Natural killer cell (primary cell): Measurements from ENCODE around the gene CEP76. TPM values are rescaled to one million over a fixed set of nuclear protein-coding genes. Genes with fewer than 3 reads are reported as not detected.
A peak's percentile ranks its signal among the peaks of the same experiment; 100 is the strongest.

ENCODE experiments used
- ATAC-seq, 3 donors: fragments of 150-1000 bp in 2 of 3; fragments of 200-7000 bp in 1 of 3; cut with Tn5 transposase; 1 replicate in 1 of 3; 2 replicates in 2 of 3; pipeline ENCODE4 v1.10.0; 2021; ENCODE audit warnings: mild to moderate bottlenecking in 2 of 3, moderate library complexity in 2 of 3
- DNase-seq, 2 donors: peaks; one replicate each; pipeline versions ENCODE4 v3.0.0 to v3.0.0-alpha.2; 2013 to 2021; ENCODE audit warnings: mixed read lengths in 1 of 2
- H3K27ac ChIP-seq: one replicate; pipeline ENCODE4 v1.5.1; 2013; ENCODE audit warnings: mild to moderate bottlenecking, low read length
- H3K27me3 ChIP-seq: one replicate; pipeline ENCODE4 v1.6.1; 2013; ENCODE audit warnings: low read length; ENCODE audit not compliant: control insufficient read depth, insufficient read depth
- H3K36me3 ChIP-seq: one replicate; pipeline ENCODE4 v1.6.1; 2013; ENCODE audit warnings: low read length; ENCODE audit not compliant: control insufficient read depth, insufficient read depth
- H3K4me1 ChIP-seq: one replicate; pipeline ENCODE4 v1.6.1; 2013; ENCODE audit warnings: low read length; ENCODE audit not compliant: control insufficient read depth, insufficient read depth
- H3K4me3 ChIP-seq: one replicate; pipeline ENCODE4 v1.5.1; 2013; ENCODE audit warnings: low read length
- H3K9me3 ChIP-seq: one replicate; pipeline ENCODE4 v1.6.1; 2013; ENCODE audit warnings: low read length; ENCODE audit not compliant: control insufficient read depth, insufficient read depth
- H3K27ac Mint-ChIP-seq, 2 donors: one replicate each; pipeline ENCODE4 v1.8.0; 2022; ENCODE audit warnings: mild to moderate bottlenecking in 2 of 2, mixed read lengths in 2 of 2, moderate library complexity in 1 of 2
- H3K27me3 Mint-ChIP-seq, 2 donors: one replicate each; pipeline ENCODE4 v1.8.0; 2022; ENCODE audit warnings: low read depth in 2 of 2, mixed read lengths in 2 of 2
- H3K36me3 Mint-ChIP-seq: one replicate; pipeline ENCODE4 v1.8.0; 2022; ENCODE audit warnings: mixed read lengths
- H3K4me1 Mint-ChIP-seq, 2 donors: one replicate each; pipeline ENCODE4 v1.8.0; 2022; ENCODE audit warnings: mixed read lengths in 2 of 2
- H3K4me3 Mint-ChIP-seq: one replicate; pipeline ENCODE4 v1.8.0; 2022; ENCODE audit warnings: mild to moderate bottlenecking, moderate library complexity, mixed read lengths
- H3K9me3 Mint-ChIP-seq, 2 donors: one replicate each; pipeline ENCODE4 v1.8.0; 2022; ENCODE audit warnings: mixed read lengths in 2 of 2
- WGBS: methylation state at CpG from one replicate; pipeline ENCODE4 v1.1.7; 2013; ENCODE audit warnings: missing lambda C conversion rate; ENCODE audit not compliant: insufficient coverage; 5-methylcytosine and 5-hydroxymethylcytosine counted together
- intact Hi-C: fragments of 100-400 bp; cut with micrococcal nuclease; formaldehyde crosslinking; loops from one replicate; pipeline ENCODE4 v1.14.2; 2022
- total RNA-seq, 4 donors: library from RNA; stranded (reverse); fragments of 120-200 nt in 1 of 4; gene quantifications; one replicate each; pipeline versions ENCODE4 v1.2.3 to v1.2.4, GENCODE V29; 2013 to 2022
- TF ChIP-seq, protein P1 (sequence below): fragments of 200-600 bp; IDR thresholded peaks from one replicate; pipeline ENCODE4 v1.8.0; 2022; ENCODE audit warnings: antibody characterized with exemption

CEP76 gene
- total RNA-seq, 3 donors from 2014 or later (not counting 1 experiment from before 2014, with no cell fraction given) = 6.4 to 9.8 (median 8.8) TPM

GRCh38 chr18:12750715-12751502 is 48.4 kb upstream of the CEP76 start:
- H3K27me3 ChIP-seq = no peaks in the 10 kb centered on the region
- no peak for DNase-seq
- no peak overlapping the region for H3K4me3 ChIP-seq
- peaks cover 0 to 5% of the 10 kb centered on the region in 2 donors for H3K27me3 Mint-ChIP-seq
- no peaks in the 10 kb centered on the region for H3K4me1 ChIP-seq
- H3K27ac Mint-ChIP-seq = no peak overlapping the region
- H3K36me3 ChIP-seq = no peaks in the 10 kb centered on the region
- no peaks in the 10 kb centered on the region for H3K9me3 Mint-ChIP-seq
- 91% methylated on average over 18 of the region's 18 CpGs for WGBS
- peaks cover 0 to 8% of the 10 kb centered on the region in 2 donors for H3K4me1 Mint-ChIP-seq
- intact Hi-C loops = no loop called here
- no peaks in the 10 kb centered on the region for H3K9me3 ChIP-seq
- H3K27ac ChIP-seq = no peak overlapping the region
- ATAC-seq = peak in 1 of 3 donors; percentile 36
- no peak overlapping the region for H3K4me3 Mint-ChIP-seq
- H3K36me3 Mint-ChIP-seq = no peaks in the 10 kb centered on the region
- TF ChIP-seq, protein P1, sequence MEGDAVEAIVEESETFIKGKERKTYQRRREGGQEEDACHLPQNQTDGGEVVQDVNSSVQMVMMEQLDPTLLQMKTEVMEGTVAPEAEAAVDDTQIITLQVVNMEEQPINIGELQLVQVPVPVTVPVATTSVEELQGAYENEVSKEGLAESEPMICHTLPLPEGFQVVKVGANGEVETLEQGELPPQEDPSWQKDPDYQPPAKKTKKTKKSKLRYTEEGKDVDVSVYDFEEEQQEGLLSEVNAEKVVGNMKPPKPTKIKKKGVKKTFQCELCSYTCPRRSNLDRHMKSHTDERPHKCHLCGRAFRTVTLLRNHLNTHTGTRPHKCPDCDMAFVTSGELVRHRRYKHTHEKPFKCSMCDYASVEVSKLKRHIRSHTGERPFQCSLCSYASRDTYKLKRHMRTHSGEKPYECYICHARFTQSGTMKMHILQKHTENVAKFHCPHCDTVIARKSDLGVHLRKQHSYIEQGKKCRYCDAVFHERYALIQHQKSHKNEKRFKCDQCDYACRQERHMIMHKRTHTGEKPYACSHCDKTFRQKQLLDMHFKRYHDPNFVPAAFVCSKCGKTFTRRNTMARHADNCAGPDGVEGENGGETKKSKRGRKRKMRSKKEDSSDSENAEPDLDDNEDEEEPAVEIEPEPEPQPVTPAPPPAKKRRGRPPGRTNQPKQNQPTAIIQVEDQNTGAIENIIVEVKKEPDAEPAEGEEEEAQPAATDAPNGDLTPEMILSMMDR = no peak

DNA sequence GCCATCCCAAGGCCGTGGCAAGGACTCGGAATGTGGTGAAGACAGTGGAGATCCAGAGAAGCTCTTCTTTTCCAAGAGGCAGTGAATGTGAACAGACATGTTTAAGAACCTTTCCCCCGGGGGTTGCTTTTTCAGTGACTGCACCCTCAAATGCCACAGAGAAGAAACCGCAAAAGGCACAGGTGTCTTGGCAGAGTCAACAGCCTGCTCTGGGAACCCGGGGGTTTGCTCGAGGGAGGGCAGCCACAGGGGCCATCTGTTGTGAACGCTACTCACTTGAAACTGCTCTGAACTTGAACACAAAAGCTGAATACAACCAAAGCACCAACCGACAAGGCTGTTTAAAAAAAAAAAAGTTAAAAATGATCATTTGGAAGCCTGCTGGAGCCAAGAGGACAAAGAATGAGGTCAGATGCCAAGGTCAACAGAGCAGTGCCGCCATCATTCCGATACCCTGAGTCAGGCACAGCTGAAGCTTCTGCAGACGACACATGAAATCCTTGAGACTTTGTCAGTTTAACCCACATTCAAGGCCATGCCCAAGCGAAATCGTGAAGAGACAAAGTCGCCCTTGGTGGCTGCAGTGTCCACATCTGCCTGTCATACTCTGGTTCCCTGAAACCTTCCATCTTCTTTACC is 47.7 kb upstream of the CEP76 start:
- Histone ChIP-seq H3K27me3 (no peaks in the 10 kb centered on the region), H3K27ac (no peak overlapping the region), H3K36me3 (no peaks in the 10 kb centered on the region), H3K9me3 (no peaks in the 10 kb centered on the region), H3K4me3 (no peak overlapping the region), H3K4me1 (no peaks in the 10 kb centered on the region)
- intact Hi-C loops = no loop called here
- no peaks in the 10 kb centered on the region for H3K9me3 Mint-ChIP-seq
- no peaks in the 10 kb centered on the region for H3K36me3 Mint-ChIP-seq
- no peak overlapping the region for H3K27ac Mint-ChIP-seq
- peaks cover 0 to 8% of the 10 kb centered on the region in 2 donors for H3K4me1 Mint-ChIP-seq
- no peak for ATAC-seq
- peaks cover 0 to 5% of the 10 kb centered on the region in 2 donors for H3K27me3 Mint-ChIP-seq
- WGBS = 43% methylated on average over 14 of the region's 14 CpGs
- H3K4me3 Mint-ChIP-seq = no peak overlapping the region
- TF ChIP-seq, protein P1 = no peak
- DNase-seq = peak in 1 of 2 donors; percentile 28

DNA sequence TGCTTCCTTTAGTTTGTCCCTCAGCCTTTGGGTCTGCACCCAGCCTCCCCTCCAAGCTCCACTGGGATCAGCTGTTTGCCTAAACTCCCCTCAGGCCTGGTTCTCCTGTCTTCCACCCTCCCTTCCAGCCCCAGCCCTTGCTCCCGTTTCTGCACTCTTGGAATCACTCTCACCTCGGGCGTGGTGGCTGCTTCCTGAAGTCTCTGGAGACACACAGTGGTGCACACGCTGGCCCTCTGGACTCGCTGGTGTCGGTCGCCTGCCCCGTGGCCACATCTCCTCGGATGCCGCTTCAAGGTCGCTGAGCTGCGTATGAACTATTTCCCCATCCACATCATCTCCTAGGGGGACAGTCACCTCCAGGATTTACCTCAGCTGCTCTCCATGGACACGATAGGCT is 46.6 kb upstream of the CEP76 start:
- Histone ChIP-seq H3K27ac (no peak overlapping the region), H3K4me3 (no peak overlapping the region), H3K36me3 (no peaks in the 10 kb centered on the region), H3K9me3 (no peaks in the 10 kb centered on the region), H3K4me1 (no peaks in the 10 kb centered on the region), H3K27me3 (no peaks in the 10 kb centered on the region)
- H3K27me3 Mint-ChIP-seq = peaks cover 0 to 5% of the 10 kb centered on the region in 2 donors
- no peak overlapping the region for H3K27ac Mint-ChIP-seq
- ATAC-seq (no peak), DNase-seq (no peak)
- peaks cover 0 to 5% of the 10 kb centered on the region in 2 donors for H3K4me1 Mint-ChIP-seq
- H3K36me3 Mint-ChIP-seq = no peaks in the 10 kb centered on the region
- intact Hi-C loops = no loop called here
- H3K9me3 Mint-ChIP-seq = no peaks in the 10 kb centered on the region
- H3K4me3 Mint-ChIP-seq = no peak overlapping the region
- TF ChIP-seq, protein P1 = no peak
- WGBS = 71% methylated on average over 12 of the region's 13 CpGs
